Dendritic cell treated with granulocyte-macrophage colony-stimulating factor and Interleukin-4, amounts not matched to agents 40 ng/mL and 50 ng/mL, for 4 days (primary cell): ENCODE data around the gene NFKBIL1.
"Not testable (repeated sequence)": the region's sequence is repeated elsewhere in the genome, so short reads cannot be mapped to it uniquely, and the experiment has no call there.

Experiments used
- H3K27ac Mint-ChIP-seq: one replicate; pipeline ENCODE4 v1.8.0; 2022; ENCODE audit warnings: mild to moderate bottlenecking, mixed read lengths
- H3K27me3 Mint-ChIP-seq: one replicate; pipeline ENCODE4 v1.8.0; 2022; ENCODE audit warnings: mild to moderate bottlenecking, mixed read lengths
- H3K36me3 Mint-ChIP-seq: one replicate; pipeline ENCODE4 v1.8.0; 2022; ENCODE audit warnings: low read depth, mixed read lengths
- H3K4me1 Mint-ChIP-seq: one replicate; pipeline ENCODE4 v1.8.0; 2022; ENCODE audit warnings: low read depth, mixed read lengths
- H3K4me3 Mint-ChIP-seq: one replicate; pipeline ENCODE4 v1.8.0; 2022; ENCODE audit warnings: mild to moderate bottlenecking, moderate library complexity, mixed read lengths
- H3K9me3 Mint-ChIP-seq: one replicate; pipeline ENCODE4 v1.8.0; 2022; ENCODE audit warnings: mixed read lengths
- intact Hi-C: fragments of 100-400 bp; cut with micrococcal nuclease; formaldehyde crosslinking; loops from one replicate; pipeline ENCODE4 v1.15.0; 2022

The NFKBIL1 gene, protein sequence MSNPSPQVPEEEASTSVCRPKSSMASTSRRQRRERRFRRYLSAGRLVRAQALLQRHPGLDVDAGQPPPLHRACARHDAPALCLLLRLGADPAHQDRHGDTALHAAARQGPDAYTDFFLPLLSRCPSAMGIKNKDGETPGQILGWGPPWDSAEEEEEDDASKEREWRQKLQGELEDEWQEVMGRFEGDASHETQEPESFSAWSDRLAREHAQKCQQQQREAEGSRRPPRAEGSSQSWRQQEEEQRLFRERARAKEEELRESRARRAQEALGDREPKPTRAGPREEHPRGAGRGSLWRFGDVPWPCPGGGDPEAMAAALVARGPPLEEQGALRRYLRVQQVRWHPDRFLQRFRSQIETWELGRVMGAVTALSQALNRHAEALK

DNA sequence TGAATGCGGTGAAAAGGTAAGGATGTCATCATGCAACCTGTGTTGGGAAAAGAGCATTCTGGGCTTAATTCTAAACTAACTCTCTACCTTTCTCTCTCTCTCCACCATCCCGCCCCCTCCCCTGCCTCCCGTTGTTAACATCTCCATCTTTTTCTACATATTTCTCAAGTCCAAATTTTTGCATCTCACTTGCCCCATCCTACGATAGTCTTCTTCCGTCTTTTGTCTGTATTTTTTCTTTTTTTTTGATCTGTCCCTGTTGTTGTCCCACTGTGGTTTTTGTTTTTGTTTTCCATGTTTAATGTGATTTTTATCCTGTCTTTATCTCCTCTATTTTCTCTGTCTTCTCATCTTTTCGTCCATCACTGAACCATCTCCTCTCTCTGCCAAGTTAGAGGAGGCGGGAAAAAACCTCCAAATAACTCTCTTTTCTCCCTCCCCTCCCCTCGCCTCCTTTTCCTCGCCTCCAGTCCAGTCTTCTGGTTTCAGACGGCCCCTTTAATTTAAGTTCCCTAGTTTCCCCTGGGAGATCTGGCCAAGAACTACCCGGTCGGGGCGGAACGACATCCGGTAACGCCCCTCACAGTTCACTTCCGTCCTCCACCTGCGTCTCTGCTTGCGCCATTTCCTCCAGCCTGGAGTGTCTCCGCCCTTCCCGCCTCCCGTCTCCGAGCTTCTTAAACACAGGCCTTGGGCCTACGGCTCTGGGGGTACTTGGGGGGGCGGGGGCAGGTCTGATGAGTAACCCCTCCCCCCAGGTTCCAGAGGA, at the start of gene NFKBIL1:
NFKBIL1 (plus strand) TSS at position 651 of the 769 bp plus-strand sequence; CDS start at position 738, 87 bp downstream.
- peaks cover 34% of the 10 kb centered on the region for H3K4me1 Mint-ChIP-seq

DNA sequence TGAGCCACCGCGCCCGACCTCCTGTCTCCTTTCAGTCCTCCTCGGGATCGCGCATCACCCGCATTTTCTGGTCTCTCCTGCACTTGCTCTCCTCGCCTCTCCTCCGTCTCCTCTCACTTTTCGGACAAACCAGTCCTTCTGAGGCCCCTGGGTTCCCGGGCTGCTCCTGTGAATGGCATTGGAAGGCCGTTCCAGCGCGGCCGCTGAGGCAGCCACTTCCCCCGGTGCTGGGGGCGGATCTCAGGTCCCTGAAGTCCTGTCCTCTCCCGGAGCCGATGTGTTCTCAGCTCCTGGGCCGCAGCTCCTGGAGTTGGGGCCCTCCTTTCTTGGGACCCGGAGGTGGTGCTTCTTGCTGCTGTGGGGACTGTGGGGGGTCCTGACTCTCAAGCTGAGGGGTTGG, 48.7 kb upstream of the NFKBIL1 start:
- Mint-ChIP-seq H3K4me1 (peaks cover 72% of the 10 kb centered on the region), H3K9me3 (no peaks in the 10 kb centered on the region), H3K27me3 (no peaks in the 10 kb centered on the region), H3K4me3 (peak overlapping the region; percentile 69), H3K36me3 (peaks cover 40% of the 10 kb centered on the region), H3K27ac (peak overlapping the region; percentile 12)
- intact Hi-C loops, result no loop called here

More for the DNA sequence above, at the start of gene NFKBIL1:
- H3K9me3 Mint-ChIP-seq, result no peaks in the 10 kb centered on the region
- H3K27me3 Mint-ChIP-seq, result no peaks in the 10 kb centered on the region
- intact Hi-C loops, result loop anchor here (2.0 to 5.0 kb wide), 2 partner anchors 52 to 285 kb away; no protein-coding TSS in a partner anchor
- peak within 1 kb of the TSS; percentile 77 for H3K4me3 Mint-ChIP-seq
- peaks cover 28% of the 10 kb centered on the region for H3K36me3 Mint-ChIP-seq
- H3K27ac Mint-ChIP-seq, result peak within 1 kb of the TSS; percentile 80

DNA sequence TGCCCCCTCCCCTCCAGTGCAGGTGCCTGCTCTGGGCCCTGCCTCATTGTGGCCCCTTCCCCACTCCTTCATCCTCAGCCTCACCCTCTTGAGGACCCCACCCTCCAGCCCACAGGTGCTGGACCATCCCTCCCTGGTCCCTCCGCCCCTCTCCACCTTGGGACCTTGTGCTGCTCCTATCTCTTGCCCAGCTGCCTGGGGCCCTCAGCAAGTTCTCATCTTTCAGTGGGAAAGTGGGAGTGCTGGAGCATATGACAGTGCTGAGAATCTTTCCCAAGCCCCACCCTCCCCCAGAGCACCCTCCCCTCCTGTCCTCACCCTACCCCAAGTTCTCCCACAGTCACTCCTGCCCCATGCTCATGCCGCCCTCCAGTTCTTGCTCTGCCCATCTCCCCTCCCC, 47.8 kb upstream of the NFKBIL1 start:
- H3K27ac Mint-ChIP-seq, intact Hi-C loops, H3K4me3 Mint-ChIP-seq, H3K27me3 Mint-ChIP-seq, H3K9me3 Mint-ChIP-seq: not testable (repeated sequence)
- Mint-ChIP-seq H3K4me1 (peaks cover 71% of the 10 kb centered on the region), H3K36me3 (peaks cover 33% of the 10 kb centered on the region)

DNA sequence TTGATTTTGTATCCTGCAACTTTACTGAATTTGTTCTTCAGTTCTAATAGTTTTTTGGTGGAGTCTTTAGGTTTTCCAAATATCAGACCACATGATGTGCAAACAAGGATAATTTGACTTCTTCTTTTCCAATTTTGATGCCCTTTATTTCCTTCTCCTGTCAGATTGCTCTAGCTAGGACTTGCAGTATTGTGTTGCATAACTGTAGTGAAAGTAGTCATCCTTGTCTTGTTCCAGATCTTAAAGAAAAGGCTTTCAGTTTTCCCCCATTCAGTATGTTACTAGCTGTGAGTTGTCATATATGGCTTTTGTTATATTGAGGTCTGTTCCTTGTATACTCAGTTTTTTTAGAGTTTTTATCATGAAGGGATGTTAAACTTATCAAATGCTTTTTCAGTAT, 44.8 kb upstream of the NFKBIL1 start:
- Mint-ChIP-seq H3K36me3 (peaks cover 54% of the 10 kb centered on the region), H3K27me3 (no peaks in the 10 kb centered on the region), H3K4me1 (peaks cover 62% of the 10 kb centered on the region), H3K4me3 (no peak overlapping the region), H3K27ac (no peak overlapping the region), H3K9me3 (no peaks in the 10 kb centered on the region)
- intact Hi-C loops, result no loop called here

DNA sequence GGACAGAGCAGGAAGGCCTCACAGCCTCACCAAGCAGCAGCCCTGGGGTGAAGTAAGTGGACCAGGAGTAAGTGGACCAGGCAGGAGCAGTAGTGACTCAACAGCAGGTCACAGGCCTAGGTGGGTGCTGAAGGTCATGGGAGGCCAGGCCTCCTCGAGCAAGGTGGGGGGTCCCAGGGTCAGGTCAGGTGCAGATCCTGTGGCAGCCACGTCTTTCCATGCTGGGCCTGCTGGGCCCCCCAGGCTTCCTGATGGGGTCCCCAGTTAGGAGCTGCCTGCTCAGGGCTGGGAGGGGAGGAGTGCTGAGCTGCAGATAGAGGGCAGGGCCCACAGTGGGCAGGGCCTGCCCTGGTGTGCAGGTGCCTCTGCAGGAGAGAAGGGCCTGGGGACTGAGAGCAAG, 38.4 kb upstream of the NFKBIL1 start:
- H3K9me3 Mint-ChIP-seq, H3K27me3 Mint-ChIP-seq, H3K4me3 Mint-ChIP-seq, intact Hi-C loops: not testable (repeated sequence)
- Mint-ChIP-seq H3K27ac (peak overlapping the region; percentile 17), H3K4me1 (peaks cover 19% of the 10 kb centered on the region), H3K36me3 (peaks cover 70% of the 10 kb centered on the region)

DNA sequence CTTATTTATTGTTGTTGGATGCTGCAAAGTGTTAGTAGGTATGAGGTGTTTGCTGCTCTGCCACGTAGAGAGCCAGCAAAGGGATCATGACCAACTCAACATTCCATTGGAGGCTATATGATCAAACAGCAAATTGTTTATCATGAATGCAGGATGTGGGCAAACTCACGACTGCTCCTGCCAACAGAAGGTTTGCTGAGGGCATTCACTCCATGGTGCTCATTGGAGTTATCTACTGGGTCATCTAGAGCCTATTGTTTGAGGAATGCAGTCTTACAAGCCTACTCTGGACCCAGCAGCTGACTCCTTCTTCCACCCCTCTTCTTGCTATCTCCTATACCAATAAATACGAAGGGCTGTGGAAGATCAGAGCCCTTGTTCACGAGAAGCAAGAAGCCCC, 37.4 kb upstream of the NFKBIL1 start:
- Mint-ChIP-seq H3K27ac (no peak overlapping the region), H3K27me3 (peaks cover 2% of the 10 kb centered on the region), H3K4me1 (peaks cover 15% of the 10 kb centered on the region), H3K36me3 (peaks cover 66% of the 10 kb centered on the region), H3K9me3 (no peaks in the 10 kb centered on the region), H3K4me3 (no peak overlapping the region)
- intact Hi-C loops, result no loop called here

DNA sequence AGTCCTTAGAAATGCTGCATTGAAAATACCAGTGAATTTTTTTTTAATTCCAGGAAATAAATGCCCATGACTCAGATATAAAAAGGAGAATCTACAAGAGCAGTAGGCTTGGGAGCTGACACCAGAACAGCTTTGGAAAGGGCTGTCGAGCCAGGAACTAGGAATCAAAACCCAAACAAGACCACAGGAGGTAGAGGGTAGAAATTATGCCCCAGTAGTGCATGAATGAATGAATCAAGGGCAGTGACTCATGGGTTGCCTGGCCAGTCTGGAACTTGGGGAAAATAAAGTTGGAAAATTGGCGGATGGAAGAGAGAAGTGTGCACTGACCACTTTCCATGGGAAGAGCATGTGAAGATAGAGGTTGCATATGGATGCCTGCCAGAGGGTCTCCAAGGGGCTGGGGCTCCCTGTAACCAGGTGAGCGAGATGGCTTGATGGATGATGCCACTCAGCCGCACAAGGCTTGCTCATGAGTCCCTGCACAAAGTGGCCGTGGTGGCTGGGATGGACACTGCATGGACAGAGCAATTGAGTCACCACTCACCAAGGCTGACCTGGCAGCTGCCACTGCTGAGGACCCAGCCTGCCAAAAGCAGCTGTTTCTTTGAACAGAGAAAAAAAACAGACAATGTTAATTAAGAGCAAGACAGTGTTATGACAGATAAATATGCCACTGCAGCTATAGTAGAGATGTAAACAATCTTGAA, 33.8 kb upstream of the NFKBIL1 start:
- Mint-ChIP-seq H3K4me3 (no peak overlapping the region), H3K4me1 (peaks cover 28% of the 10 kb centered on the region), H3K36me3 (peaks cover 30% of the 10 kb centered on the region), H3K27me3 (peaks cover 2% of the 10 kb centered on the region), H3K27ac (no peak overlapping the region), H3K9me3 (no peaks in the 10 kb centered on the region)
- intact Hi-C loops, result no loop called here

DNA sequence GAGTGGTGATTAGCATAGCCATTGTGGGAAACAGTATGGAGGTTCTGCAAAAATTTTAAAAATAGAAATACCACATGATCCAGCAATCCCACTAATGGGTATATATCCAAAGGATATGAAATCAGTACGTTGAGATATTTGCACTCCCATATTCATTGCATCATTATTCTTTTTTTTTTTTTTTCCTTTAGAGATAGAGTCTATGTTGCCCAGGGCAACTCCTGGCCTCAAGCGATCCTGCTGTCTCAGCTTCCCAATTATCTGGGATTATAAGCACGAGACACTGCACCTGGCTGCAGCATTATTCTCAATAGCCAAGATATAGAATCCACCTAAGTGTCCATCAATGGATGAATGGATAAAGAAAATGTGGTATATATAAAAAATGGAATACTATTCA, 25.6 kb upstream of the NFKBIL1 start:
- Mint-ChIP-seq H3K9me3 (no peaks in the 10 kb centered on the region), H3K4me1 (peaks cover 10% of the 10 kb centered on the region), H3K36me3 (no peaks in the 10 kb centered on the region), H3K27ac (no peak overlapping the region), H3K4me3 (no peak overlapping the region), H3K27me3 (peaks cover 11% of the 10 kb centered on the region)
- intact Hi-C loops, result no loop called here

DNA sequence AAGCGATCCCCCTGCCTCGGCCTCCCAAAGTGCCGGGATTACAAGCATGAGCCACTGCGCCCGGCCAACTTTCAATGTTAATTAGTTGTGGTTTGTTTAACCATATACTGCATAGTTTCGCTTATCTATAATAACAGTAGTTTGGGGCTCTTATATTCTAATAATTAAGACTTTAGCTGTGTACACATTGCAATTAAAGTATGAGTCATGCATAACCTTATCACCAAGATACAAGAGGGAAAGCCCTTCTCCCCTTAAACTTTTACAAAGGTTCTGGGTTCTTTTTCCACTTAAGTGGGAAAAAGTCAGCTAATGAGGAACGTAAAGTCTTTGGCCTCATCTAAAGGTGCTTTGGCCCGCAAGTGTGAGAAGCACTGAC, 21.9 kb upstream of the NFKBIL1 start:
- no peak overlapping the region for H3K4me3 Mint-ChIP-seq
- H3K9me3 Mint-ChIP-seq, result no peaks in the 10 kb centered on the region
- H3K27ac Mint-ChIP-seq, result no peak overlapping the region
- peaks cover 5% of the 10 kb centered on the region for H3K27me3 Mint-ChIP-seq
- H3K36me3 Mint-ChIP-seq, result peaks cover 22% of the 10 kb centered on the region
- intact Hi-C loops, result no loop called here
- H3K4me1 Mint-ChIP-seq, result peaks cover 11% of the 10 kb centered on the region

DNA sequence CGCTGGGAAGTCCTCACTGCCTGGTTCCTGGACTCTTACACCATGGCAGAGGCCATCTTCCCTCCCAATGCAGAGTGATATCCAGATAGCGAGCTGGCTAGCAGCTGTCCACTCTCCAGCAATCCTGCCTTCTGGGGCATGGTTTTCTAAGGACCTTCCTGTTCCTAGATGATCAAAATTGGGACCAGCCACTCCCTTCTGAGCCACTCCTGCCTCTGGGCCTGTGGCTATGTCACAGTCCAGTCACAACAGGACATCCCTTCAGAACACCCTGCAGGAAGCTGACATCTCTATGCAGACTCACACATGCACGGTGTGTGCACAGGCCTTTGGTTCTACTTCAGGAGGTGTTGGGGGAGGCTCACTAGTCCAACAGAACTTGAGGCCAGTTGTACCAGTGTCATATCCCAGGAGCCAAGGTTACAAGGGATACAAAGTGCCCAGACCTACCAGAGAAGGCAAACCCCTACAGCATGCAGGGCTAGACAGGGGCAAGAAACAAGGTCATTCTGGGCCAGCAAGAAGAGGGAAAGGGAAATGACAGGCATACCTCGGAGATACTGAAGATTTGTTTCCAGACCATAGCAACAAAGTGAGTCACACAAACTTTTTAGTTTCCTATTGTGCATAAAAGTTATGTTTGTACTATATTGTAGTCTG, 21.3 kb upstream of the NFKBIL1 start:
- intact Hi-C loops, result no loop called here
- Mint-ChIP-seq H3K27me3 (peaks cover 3% of the 10 kb centered on the region), H3K9me3 (no peaks in the 10 kb centered on the region), H3K4me1 (peaks cover 14% of the 10 kb centered on the region), H3K36me3 (peaks cover 27% of the 10 kb centered on the region), H3K27ac (no peak overlapping the region), H3K4me3 (no peak overlapping the region)

DNA sequence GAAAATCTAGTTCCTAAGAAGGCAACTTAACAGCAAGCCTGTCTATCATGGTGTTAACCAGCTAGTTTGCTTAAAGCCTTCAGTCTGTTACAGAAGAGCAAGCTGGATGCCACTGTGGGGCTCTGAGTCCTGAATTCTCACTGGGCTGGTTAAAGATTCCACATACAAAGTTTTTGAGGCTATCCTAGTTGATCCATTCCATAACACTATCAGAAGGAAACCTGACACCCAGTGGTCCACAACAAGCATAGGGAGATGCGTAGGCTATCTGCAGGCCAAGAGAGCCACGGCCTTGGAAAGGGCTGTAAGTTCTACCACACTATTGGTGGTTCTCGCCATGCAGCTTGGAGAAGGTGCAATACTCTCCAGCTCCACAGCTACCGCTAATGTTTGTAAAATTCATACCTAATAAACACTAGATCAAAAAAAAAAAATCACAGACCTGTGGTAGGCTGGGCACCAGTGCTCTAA, 19.1 kb upstream of the NFKBIL1 start:
- intact Hi-C loops, result no loop called here
- peaks cover 50% of the 10 kb centered on the region for H3K36me3 Mint-ChIP-seq
- H3K4me1 Mint-ChIP-seq, result peaks cover 18% of the 10 kb centered on the region
- H3K9me3 Mint-ChIP-seq, result no peaks in the 10 kb centered on the region
- H3K4me3 Mint-ChIP-seq, result no peak overlapping the region
- H3K27me3 Mint-ChIP-seq, result no peaks in the 10 kb centered on the region
- no peak overlapping the region for H3K27ac Mint-ChIP-seq

DNA sequence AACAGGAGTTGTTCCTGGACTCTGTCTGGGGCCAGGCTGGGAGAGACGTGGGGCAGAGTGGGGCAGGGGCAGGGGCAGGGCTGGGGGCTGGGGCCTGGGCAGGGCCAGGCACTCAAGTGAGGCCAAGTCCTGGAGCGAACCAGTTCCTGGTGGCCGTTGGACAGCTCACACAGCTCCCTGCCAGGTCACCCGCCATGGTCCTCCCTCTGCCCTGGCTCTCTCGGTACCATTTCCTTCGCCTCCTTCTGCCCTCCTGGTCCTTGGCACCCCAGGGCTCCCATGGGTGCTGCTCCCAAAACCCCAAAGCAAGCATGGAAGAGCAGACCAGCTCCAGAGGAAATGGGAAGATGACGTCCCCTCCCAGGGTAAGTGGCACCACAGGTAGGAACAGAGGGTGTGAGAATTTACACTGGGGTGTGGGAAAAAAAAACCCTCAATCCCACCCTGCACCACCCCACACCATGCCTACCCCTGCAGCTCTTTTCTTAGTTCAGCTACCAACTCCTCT, 18.5 kb upstream of the NFKBIL1 start, which contains the start of gene MCCD1:
MCCD1 (plus strand) TSS at position 142 of the 508 bp plus-strand sequence; CDS start at position 195, 53 bp downstream.
- intact Hi-C loops, result no loop called here
- H3K9me3 Mint-ChIP-seq, result no peaks in the 10 kb centered on the region
- H3K4me3 Mint-ChIP-seq, result no peak within 1 kb of the TSS
- peaks cover 56% of the 10 kb centered on the region for H3K36me3 Mint-ChIP-seq
- H3K27me3 Mint-ChIP-seq, result no peaks in the 10 kb centered on the region
- H3K27ac Mint-ChIP-seq, result no peak within 1 kb of the TSS
- H3K4me1 Mint-ChIP-seq, result peaks cover 18% of the 10 kb centered on the region
